ENCODE data around the gene CCDC51. TPM values are rescaled to one million over a fixed set of nuclear protein-coding genes. Genes with fewer than 3 reads are reported as not detected.
"Not testable (repeated sequence)": the region's sequence is repeated elsewhere in the genome, so short reads cannot be mapped to it uniquely, and the experiment has no call there.

Gene CCDC51
- total and polyA plus RNA-seq, 2 donors (not counting 3 experiments of a cell fraction or from before 2014, with no cell fraction given), result 11.2 to 11.3 TPM

DNA sequence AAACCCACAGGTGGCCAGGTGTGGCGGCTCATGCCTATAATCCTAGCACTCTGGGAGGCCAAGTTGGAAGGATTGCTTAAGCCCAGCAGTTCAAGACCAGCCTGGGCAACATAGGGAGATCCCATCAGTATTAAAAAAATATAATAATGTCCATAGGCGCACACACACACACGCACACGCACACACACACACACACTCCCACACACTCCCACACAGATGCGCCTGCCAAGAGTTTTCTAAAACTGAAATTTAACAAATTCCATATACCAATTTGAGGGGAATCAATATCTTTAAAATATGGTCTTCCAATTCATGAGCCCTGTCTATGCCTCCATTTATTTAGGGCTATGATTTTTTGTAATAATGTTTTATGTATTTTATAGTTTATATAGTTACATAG lies 47.0 kb upstream of the CCDC51 start:
- dilution Hi-C loops (cut with MboI; ENCODE audit: extremely low pct_ligation_motif_present, low sequenced_read_pairs) (no loop called here), intact Hi-C loops (cut with micrococcal nuclease) (no loop called here)
- POLR2A ChIA-PET, result no interaction called here
- H3K9me1 ChIP-seq (replicated peaks; ENCODE audit: control insufficient read depth, extremely low read depth, insufficient read depth, low read length), result no peaks in the 10 kb centered on the region
- H3K4me3 ChIP-seq (replicated peaks in 1 of 3; ENCODE audit: insufficient read depth in 1 of 3, low read depth in 1 of 3, low read length in 3 of 3), result no peak overlapping the region
- H3K27ac ChIP-seq (ENCODE audit: insufficient read depth, low read depth, low read length), result no peak overlapping the region
- no peaks in the 10 kb centered on the region for H3K79me2 ChIP-seq (ENCODE audit: control insufficient read depth, insufficient read depth, low read length)
- no peaks in the 10 kb centered on the region for H3K27me3 ChIP-seq (ENCODE audit: control insufficient read depth in 2 of 2, insufficient read depth in 2 of 2, low read length in 2 of 2)
- DNase-seq (ENCODE audit: low read depth, low spot score), result no peak
- TF ChIP-seq FOS (IDR thresholded peaks at IDR 0.05; ENCODE audit: borderline replicate concordance, insufficient read depth, low read length), result no peak
- no peak for TF ChIP-seq GATA2 (IDR thresholded peaks at IDR 0.05; ENCODE audit: insufficient read depth, insufficient read length, low read depth, low read length)
- TF ChIP-seq POLR2AphosphoS5 (IDR thresholded peaks at IDR 0.05; ENCODE audit: insufficient read depth, low read depth, low read length), result no peak
- TF ChIP-seq, protein P1, sequence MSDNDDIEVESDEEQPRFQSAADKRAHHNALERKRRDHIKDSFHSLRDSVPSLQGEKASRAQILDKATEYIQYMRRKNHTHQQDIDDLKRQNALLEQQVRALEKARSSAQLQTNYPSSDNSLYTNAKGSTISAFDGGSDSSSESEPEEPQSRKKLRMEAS (IDR thresholded peaks at IDR 0.05; ENCODE audit: insufficient read depth, insufficient read length), result no peak
- TF ChIP-seq EZH2 (IDR thresholded peaks at IDR 0.05; ENCODE audit: borderline replicate concordance, low read depth, low read length, severe bottlenecking), result no peak
- TF ChIP-seq MYC (IDR thresholded peaks at IDR 0.05; ENCODE audit: low read depth, low read length), result no peak
- TF ChIP-seq, protein P2, sequence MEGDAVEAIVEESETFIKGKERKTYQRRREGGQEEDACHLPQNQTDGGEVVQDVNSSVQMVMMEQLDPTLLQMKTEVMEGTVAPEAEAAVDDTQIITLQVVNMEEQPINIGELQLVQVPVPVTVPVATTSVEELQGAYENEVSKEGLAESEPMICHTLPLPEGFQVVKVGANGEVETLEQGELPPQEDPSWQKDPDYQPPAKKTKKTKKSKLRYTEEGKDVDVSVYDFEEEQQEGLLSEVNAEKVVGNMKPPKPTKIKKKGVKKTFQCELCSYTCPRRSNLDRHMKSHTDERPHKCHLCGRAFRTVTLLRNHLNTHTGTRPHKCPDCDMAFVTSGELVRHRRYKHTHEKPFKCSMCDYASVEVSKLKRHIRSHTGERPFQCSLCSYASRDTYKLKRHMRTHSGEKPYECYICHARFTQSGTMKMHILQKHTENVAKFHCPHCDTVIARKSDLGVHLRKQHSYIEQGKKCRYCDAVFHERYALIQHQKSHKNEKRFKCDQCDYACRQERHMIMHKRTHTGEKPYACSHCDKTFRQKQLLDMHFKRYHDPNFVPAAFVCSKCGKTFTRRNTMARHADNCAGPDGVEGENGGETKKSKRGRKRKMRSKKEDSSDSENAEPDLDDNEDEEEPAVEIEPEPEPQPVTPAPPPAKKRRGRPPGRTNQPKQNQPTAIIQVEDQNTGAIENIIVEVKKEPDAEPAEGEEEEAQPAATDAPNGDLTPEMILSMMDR (IDR thresholded peaks at IDR 0.05; ENCODE audit: extremely low read depth in 1 of 2, insufficient read depth in 1 of 2, low read depth in 1 of 2, low read length in 2 of 2), result no peak
- no peak for TF ChIP-seq JUN (IDR thresholded peaks at IDR 0.05; ENCODE audit: borderline replicate concordance, insufficient read depth, insufficient read length, low read depth)
- TF ChIP-seq POLR2A (IDR thresholded peaks at IDR 0.05; ENCODE audit: low read depth, low read length), result no peak
- no peaks in the 10 kb centered on the region for H4K20me1 ChIP-seq (replicated peaks; ENCODE audit: control insufficient read depth, extremely low read depth, insufficient read depth, low read length)
- BruUV-seq (replicated peaks), result no TSS peak
- H2AFZ ChIP-seq (ENCODE audit: low read depth, low read length), result no peak overlapping the region
- H3K36me3 ChIP-seq (ENCODE audit: control insufficient read depth in 2 of 2, extremely low read depth in 1 of 2, insufficient read depth in 2 of 2, low read length in 2 of 2), result peaks cover 0 to 4% of the 10 kb centered on the region in 2 experiments
- CTCF ChIA-PET, result no interaction called here
- no peaks in the 10 kb centered on the region for H3K4me1 ChIP-seq (ENCODE audit: control insufficient read depth, extremely low read depth, insufficient read depth, low read length)
- H3K9ac ChIP-seq (replicated peaks; ENCODE audit: extremely low read depth, insufficient read depth, low read length), result no peak overlapping the region
- peak; percentile 55 for FAIRE-seq
- H3K4me2 ChIP-seq (ENCODE audit: insufficient read depth, low read length), result no peak overlapping the region
- no peaks in the 10 kb centered on the region for H3K9me3 ChIP-seq (replicated peaks; ENCODE audit: control insufficient read depth, insufficient read depth, low read length)

DNA sequence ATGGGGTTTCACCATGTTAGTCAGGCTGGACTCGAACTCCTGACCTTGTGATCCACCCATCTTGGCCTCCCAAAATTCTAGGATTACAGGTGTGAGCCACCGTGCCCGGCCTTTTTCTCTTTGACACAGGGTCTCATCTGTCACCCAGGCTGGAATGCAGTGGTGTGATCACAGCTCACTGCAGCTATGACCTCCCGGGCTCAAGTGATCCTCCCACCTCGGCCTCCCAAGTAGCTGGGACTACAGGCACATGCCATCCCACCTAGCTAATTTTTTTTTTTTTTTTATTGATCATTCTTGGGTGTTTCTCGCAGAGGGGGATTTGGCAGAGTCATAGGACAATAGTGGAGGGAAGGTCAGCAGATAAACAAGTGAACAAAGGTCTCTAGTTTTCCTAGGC lies 42.9 kb upstream of the CCDC51 start:
- CTCF ChIA-PET, result interaction anchor here (1.0 to 1.6 kb wide), 3 partner anchors 10 to 66 kb away, joined by 3 to 10 read pairs (median 5); no protein-coding TSS in a partner anchor
- H3K4me3 ChIP-seq (replicated peaks in 1 of 3; ENCODE audit: insufficient read depth in 1 of 3, low read depth in 1 of 3, low read length in 3 of 3); H3K9ac ChIP-seq (replicated peaks; ENCODE audit: extremely low read depth, insufficient read depth, low read length); H2AFZ ChIP-seq (ENCODE audit: low read depth, low read length); dilution Hi-C loops (cut with MboI; ENCODE audit: extremely low pct_ligation_motif_present, low sequenced_read_pairs); FAIRE-seq; H3K27me3 ChIP-seq (ENCODE audit: control insufficient read depth in 2 of 2, insufficient read depth in 2 of 2, low read length in 2 of 2); H3K27ac ChIP-seq (ENCODE audit: insufficient read depth, low read depth, low read length); POLR2A ChIA-PET; DNase-seq (ENCODE audit: low read depth, low spot score); H3K79me2 ChIP-seq (ENCODE audit: control insufficient read depth, insufficient read depth, low read length); H3K9me1 ChIP-seq (replicated peaks; ENCODE audit: control insufficient read depth, extremely low read depth, insufficient read depth, low read length); H3K9me3 ChIP-seq (replicated peaks; ENCODE audit: control insufficient read depth, insufficient read depth, low read length); H4K20me1 ChIP-seq (replicated peaks; ENCODE audit: control insufficient read depth, extremely low read depth, insufficient read depth, low read length); intact Hi-C loops (cut with micrococcal nuclease); H3K4me2 ChIP-seq (ENCODE audit: insufficient read depth, low read length); BruUV-seq (replicated peaks); H3K4me1 ChIP-seq (ENCODE audit: control insufficient read depth, extremely low read depth, insufficient read depth, low read length); H3K36me3 ChIP-seq (ENCODE audit: control insufficient read depth in 2 of 2, extremely low read depth in 1 of 2, insufficient read depth in 2 of 2, low read length in 2 of 2): not testable (repeated sequence)

DNA sequence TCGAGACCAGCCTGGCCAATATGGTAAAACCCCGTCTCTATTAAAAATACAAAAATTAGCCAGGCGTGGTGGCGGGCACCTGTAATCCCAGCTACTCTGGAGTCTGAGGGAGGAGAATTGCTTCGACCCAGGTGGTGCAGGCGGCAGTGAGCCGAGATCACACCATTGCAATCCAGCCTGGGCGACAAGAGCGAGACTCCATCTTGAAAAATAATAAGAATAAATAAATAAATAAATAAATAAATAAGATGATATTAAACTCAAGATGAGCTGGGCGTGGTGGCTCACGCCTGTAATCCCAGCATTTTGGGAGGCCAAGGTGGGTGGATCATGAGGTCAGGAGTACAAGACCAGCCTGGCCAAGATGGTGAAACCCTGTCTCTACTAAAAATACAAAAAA lies 41.0 kb upstream of the CCDC51 start:
- H3K4me3 ChIP-seq (replicated peaks in 1 of 3; ENCODE audit: insufficient read depth in 1 of 3, low read depth in 1 of 3, low read length in 3 of 3); H3K36me3 ChIP-seq (ENCODE audit: control insufficient read depth in 2 of 2, extremely low read depth in 1 of 2, insufficient read depth in 2 of 2, low read length in 2 of 2); dilution Hi-C loops (cut with MboI; ENCODE audit: extremely low pct_ligation_motif_present, low sequenced_read_pairs); H3K9me3 ChIP-seq (replicated peaks; ENCODE audit: control insufficient read depth, insufficient read depth, low read length); H3K27me3 ChIP-seq (ENCODE audit: control insufficient read depth in 2 of 2, insufficient read depth in 2 of 2, low read length in 2 of 2); H3K27ac ChIP-seq (ENCODE audit: insufficient read depth, low read depth, low read length); intact Hi-C loops (cut with micrococcal nuclease); H3K9me1 ChIP-seq (replicated peaks; ENCODE audit: control insufficient read depth, extremely low read depth, insufficient read depth, low read length); DNase-seq (ENCODE audit: low read depth, low spot score); POLR2A ChIA-PET; FAIRE-seq; H2AFZ ChIP-seq (ENCODE audit: low read depth, low read length); H3K79me2 ChIP-seq (ENCODE audit: control insufficient read depth, insufficient read depth, low read length); H3K9ac ChIP-seq (replicated peaks; ENCODE audit: extremely low read depth, insufficient read depth, low read length); H3K4me1 ChIP-seq (ENCODE audit: control insufficient read depth, extremely low read depth, insufficient read depth, low read length); BruUV-seq (replicated peaks); H4K20me1 ChIP-seq (replicated peaks; ENCODE audit: control insufficient read depth, extremely low read depth, insufficient read depth, low read length); H3K4me2 ChIP-seq (ENCODE audit: insufficient read depth, low read length): not testable (repeated sequence)
- CTCF ChIA-PET, result interaction anchor here (1.0 kb wide), 1 partner anchor 45 kb away, joined by 3 read pairs; no protein-coding TSS in a partner anchor
